Activated CD4-positive, CD25-positive, alpha-beta regulatory T cell treated with anti-CD3 and anti-CD28 coated beads, Interleukin-2, amount 50 U/mL, for 24 hours (primary cell): ENCODE results near the gene ENPP1.
A peak's percentile ranks its signal among the peaks of the same experiment; 100 is the strongest.
"Not testable (repeated sequence)": the region's sequence is repeated elsewhere in the genome, so short reads cannot be mapped to it uniquely, and the experiment has no call there.

ENCODE experiments used
- ATAC-seq, 2 donors: fragments of 150-1000 bp; cut with Tn5 transposase; one replicate each; pipeline ENCODE4 v1.10.0; 2021; ENCODE audit warnings: mild to moderate bottlenecking in 1 of 2, moderate library complexity in 1 of 2

Gene ENPP1

GRCh38 chr6:131883016-131883415 lies 75.2 kb downstream of the ENPP1 start:
- ATAC-seq: no peak

- no peak for ATAC-seq
Observed at GRCh38 chr6:131885237-131885636, 77.4 kb downstream of the ENPP1 start.

DNA sequence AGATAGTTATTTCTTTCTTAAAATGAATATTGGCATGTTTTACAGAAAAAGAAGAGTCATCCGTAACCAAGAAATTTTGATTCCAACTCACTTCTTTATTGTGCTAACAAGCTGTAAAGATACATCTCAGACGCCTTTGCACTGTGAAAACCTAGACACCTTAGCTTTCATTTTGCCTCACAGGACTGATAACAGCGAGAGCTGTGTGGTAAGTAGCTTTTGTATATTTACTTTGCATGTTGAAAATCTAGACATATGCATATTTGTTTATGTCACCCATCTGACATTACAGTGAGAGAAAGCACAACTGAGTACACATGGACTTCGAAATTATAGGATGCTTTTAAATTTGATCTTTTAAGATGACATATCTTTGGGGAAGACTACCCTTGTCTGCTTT lies 78.7 kb downstream of the ENPP1 start:
- ATAC-seq: no peak

GRCh38 chr6:131890091-131890490 lies 82.3 kb downstream of the ENPP1 start:
- ATAC-seq: no peak

- ATAC-seq: no peak
Observed at GRCh38 chr6:131893198-131893597, 85.4 kb downstream of the ENPP1 start.

DNA sequence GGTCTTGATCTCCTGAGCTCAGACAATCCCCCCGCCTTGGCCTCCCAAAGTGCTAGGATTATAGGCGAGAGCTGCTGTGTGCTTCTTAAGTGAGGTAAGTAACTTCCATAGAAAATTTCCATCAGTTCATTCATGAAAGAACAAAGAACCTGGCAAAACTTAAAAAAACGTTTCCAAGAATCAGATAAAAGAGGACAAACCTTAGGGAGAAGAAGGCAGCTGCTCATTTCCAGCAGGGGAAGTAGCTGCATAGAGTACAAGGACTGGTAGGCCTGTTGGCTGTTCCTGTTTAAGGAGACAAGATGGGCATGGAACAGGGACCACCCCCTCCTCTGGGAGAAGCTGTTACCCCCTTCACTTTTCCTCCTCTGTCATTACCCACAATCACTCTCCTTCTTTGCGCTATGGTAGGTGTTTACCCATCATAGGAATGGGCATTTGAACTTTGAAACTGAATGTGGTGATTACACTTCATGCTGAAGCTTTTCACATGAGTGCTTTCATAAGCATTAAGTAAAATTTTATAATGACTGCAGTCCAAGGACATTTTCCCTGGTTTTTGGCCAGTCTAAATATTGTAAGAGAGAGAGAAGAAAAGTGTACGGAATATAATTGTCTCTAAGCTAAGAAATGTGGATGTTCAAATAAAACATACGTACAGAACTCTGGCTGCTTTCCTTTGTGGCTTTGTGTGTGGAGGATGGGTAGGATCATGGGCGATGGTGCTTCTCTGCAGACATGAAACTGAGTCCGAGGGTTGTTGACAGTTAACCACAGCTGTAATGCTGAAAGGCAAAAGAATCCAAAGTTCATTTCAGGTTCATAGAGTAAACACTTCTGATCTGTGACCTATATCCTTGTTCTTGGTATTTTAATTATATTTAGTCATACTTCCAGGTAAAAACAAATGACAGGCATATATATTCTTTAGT lies 86.9 kb downstream of the ENPP1 start:
- ATAC-seq: no peak

GRCh38 chr6:131897050-131897435 lies 89.2 kb downstream of the ENPP1 start:
- ATAC-seq: no peak

- ATAC-seq: no peak
Observed at GRCh38 chr6:131897621-131898020, 89.8 kb downstream of the ENPP1 start.

DNA sequence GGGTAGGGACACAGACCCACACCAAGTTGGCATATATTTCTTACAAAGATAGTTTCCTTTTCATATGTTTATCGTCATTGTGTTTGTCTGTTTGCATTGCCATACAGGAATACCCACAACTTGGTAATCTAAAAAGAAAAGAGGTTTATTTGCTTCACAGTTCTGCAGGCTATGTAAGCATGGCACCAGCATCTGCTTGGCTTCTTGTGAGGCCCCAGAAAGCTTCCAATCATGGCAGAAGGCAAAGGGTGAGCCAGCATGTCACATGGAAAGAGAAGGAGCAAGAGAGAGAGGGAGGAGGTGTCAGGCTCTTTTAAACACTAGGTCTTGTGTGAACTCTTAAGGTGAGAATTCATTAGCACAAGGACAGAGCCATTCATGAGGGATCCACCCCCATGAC lies 90.9 kb downstream of the ENPP1 start:
- no peak for ATAC-seq

- no peak for ATAC-seq
Observed at GRCh38 chr6:131900231-131900630, 92.4 kb downstream of the ENPP1 start.

GRCh38 chr6:131901326-131901873 lies 93.6 kb downstream of the ENPP1 start:
- ATAC-seq: not testable (repeated sequence)

GRCh38 chr6:131903734-131904133 lies 95.9 kb downstream of the ENPP1 start:
- ATAC-seq: not testable (repeated sequence)

DNA sequence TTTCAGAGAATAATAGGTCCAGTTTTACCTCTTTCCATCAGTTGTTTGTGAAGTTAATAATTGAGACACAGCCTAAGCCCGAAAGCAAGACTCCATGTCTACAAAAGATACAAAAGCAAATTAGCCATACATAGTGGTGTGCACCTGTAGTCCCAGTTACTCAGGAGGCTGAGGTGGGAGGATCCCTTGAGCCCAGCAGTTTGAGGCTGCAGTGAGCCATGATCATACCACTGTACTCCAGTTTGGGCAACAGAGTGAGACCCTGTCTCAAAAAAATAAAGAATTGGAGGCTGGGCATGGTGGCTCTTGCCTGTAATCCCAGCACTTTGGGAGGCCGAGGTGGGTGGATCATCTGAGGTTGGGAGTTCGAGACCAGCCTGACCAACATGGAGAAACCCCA lies 101.0 kb downstream of the ENPP1 start:
- ATAC-seq: not testable (repeated sequence)

- ATAC-seq: peak; percentile 71 to 82
Observed at GRCh38 chr6:131909408-131910218, 101.8 kb downstream of the ENPP1 start.

DNA sequence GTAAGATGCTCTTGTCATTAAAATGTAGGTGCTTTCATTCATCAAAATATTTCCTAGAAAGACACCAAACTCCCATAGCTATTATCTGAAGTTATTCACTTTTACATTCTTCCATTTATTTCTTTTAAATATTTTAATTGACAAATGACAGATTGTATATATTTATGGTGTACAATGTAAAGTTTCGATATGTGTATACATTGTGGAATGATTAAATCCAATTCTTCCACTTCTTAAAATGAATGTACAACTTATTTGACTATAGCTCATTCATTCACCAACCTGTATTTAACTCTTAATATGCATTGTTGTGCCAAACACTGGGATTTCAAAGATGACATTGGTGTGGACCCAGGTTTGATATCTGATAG lies 102.4 kb downstream of the ENPP1 start:
- ATAC-seq: no peak

GRCh38 chr6:131910956-131911355 lies 103.1 kb downstream of the ENPP1 start:
- ATAC-seq: no peak

DNA sequence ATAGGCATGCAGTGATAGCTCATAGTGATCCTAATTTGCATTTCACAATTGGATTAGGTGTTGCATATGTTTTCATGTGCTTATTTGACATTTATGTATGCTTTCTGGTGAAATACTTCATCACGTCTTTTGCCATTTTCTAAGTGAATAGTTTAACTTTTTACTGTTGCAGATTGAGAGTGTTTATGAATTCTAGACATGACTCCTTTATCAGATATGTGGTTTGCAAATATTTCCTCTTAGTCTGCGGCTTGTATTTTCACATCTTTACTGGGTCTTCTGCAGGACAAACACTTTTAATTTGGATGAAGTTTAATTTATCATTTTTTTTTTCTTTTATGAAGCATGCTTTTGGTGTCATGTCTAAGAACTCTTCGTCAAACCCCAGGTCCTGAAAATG lies 104.1 kb downstream of the ENPP1 start:
- no peak for ATAC-seq

DNA sequence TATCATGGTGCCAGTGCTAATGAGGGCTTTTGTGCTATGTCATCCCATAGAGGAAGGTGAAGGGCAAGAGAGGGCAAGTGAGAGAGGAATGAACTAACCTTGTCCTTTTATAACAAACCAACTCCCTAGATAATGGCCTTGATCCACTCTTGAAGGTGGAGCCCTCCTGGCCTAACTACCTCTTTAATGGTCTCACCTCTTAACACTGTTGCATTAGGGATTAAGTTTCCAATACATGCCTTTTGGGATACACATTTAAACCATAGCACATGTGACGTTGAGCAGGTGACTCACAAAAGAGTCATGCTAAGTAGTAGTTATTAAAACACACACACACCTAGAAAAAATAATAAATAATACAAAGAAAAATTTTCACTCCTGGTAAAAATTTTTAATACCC lies 106.4 kb downstream of the ENPP1 start:
- ATAC-seq: no peak

- ATAC-seq: peak in 1 of 2 donors; percentile 61
Observed at GRCh38 chr6:131914967-131915751, 107.3 kb downstream of the ENPP1 start.

DNA sequence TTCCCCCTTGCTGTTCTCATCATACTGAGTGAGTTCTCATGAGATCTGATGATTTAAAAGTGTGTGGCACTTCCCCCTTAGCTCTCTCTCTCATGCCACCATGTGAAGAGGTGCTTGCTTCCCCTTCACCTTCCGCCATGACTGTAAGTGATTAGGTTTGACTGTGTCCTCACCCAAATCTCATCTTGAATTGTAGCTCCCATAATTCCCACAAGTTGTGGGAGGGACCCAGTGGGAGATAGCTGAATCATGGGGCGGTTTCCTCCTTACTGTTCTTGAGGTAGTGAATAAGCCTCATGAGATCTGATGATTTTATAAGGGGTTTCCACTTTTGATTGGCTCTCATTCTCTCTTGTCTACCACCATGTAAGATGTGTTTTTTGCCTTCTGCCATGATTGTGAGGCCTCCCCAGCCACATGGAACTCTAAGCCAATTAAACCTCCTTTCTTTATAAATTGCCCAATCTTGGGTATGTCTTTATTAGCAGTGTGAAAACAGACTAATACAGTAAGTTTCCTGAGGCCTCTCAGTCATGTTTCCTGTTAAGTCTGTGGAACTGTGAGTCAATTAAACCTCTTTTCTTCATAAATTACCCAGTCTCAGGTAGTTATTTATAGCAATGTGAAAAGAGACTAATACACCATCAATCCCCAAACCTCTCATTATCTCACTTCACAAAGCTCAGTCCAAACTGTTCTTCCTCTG lies 108.4 kb downstream of the ENPP1 start:
- ATAC-seq: peak in 1 of 2 donors; percentile 17

- no peak for ATAC-seq
Observed at GRCh38 chr6:131916847-131917246, 109.0 kb downstream of the ENPP1 start.

DNA sequence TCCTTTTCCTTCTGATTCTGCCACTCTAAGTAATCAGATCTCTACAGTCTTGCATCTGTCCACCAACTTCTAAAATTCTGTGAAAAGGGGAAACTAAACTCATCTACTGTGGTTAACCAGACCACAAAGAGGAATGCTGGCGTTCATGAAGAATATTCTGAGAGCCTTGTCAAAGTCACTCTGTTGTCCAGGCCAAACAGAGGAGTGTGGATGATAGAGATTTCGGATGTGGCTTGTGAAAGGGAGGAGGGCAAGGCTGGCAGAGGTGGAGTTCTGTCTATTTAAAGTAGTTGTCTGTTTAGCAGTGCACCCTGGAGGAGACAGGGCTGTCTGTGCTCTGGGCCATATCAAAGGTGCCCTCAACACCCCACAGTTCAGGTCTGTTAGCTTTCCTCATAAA lies 109.5 kb downstream of the ENPP1 start:
- no peak for ATAC-seq
